OCI-LY3 (cell line): Measurements from ENCODE around the gene CILP2.

Experiments used
- H2AFZ ChIP-seq: fragments of 200-600, 300-600 bp; shearing (Covaris generic); 2 replicates; pipeline ENCODE4 v1.6.0; 2014; ENCODE audit warnings: antibody characterized with exemption, low read depth, low read length
- H3K27ac ChIP-seq: fragments of 200-600, 300-600 bp; sonication (generic); 2 replicates; pipeline ENCODE4 v1.5.1; 2014; ENCODE audit warnings: mild to moderate bottlenecking, low read length, moderate library complexity, mixed read lengths
- H3K27me3 ChIP-seq: fragments of 200-600, 300-600 bp; sonication (generic); 2 replicates; pipeline ENCODE4 v1.6.1; 2014; ENCODE audit warnings: low read depth, low read length, mixed read lengths
- H3K36me3 ChIP-seq: fragments of 200-600, 300-600 bp; sonication (generic); replicated peaks from 2 replicates; pipeline ENCODE3; 2014; ENCODE audit warnings: low read depth, low read length, mixed read lengths
- H3K4me1 ChIP-seq: fragments of 300-600, 200-600 bp; sonication (generic); 2 replicates; pipeline ENCODE4 v1.6.1; 2014; ENCODE audit warnings: low read length, mixed read lengths
- H3K4me2 ChIP-seq: fragments of 200-600, 300-600 bp; sonication (generic); 2 replicates; pipeline ENCODE4 v1.6.1; 2014; ENCODE audit warnings: low read length, mixed read lengths
- H3K4me3 ChIP-seq: fragments of 300-600, 200-600 bp; sonication (generic); 2 replicates; pipeline ENCODE4 v1.5.1; 2014; ENCODE audit warnings: antibody characterized with exemption, mild to moderate bottlenecking, low read length, moderate library complexity
- H3K79me2 ChIP-seq: fragments of 300-600, 200-600 bp; shearing (Covaris generic); 2 replicates; pipeline ENCODE4 v1.6.1; 2014; ENCODE audit warnings: mild to moderate bottlenecking, low read length, mixed read lengths
- H3K9ac ChIP-seq: fragments of 300-600, 200-600 bp; shearing (Covaris generic); 2 replicates; pipeline ENCODE4 v1.6.0; 2014; ENCODE audit warnings: mild to moderate bottlenecking, low read length, moderate library complexity
- H3K9me3 ChIP-seq: fragments of 200-600, 300-600 bp; shearing (Covaris generic); 2 replicates; pipeline ENCODE4 v1.6.1; 2014; ENCODE audit warnings: low read length, mixed read lengths; ENCODE audit not compliant: insufficient read depth
- H4K20me1 ChIP-seq: fragments of 200-600, 300-600 bp; sonication (generic); 2 replicates; pipeline ENCODE4 v1.6.1; 2016; ENCODE audit warnings: low read length, mixed read lengths; ENCODE audit not compliant: insufficient read depth
- CTCF ChIP-seq: fragments of 200-600, 300-600 bp; sonication (generic); IDR thresholded peaks from 2 replicates; pipeline ENCODE4 v1.5.1; 2014; ENCODE audit warnings: antibody characterized with exemption, low read length, low read depth
- EZH2phosphoT487 ChIP-seq: fragments of 200-600 bp; shearing (Covaris generic); IDR thresholded peaks from 2 replicates; pipeline ENCODE4 v1.6.1; 2018; ENCODE audit warnings: antibody characterized with exemption, mixed run types, low read depth

Gene CILP2

DNA sequence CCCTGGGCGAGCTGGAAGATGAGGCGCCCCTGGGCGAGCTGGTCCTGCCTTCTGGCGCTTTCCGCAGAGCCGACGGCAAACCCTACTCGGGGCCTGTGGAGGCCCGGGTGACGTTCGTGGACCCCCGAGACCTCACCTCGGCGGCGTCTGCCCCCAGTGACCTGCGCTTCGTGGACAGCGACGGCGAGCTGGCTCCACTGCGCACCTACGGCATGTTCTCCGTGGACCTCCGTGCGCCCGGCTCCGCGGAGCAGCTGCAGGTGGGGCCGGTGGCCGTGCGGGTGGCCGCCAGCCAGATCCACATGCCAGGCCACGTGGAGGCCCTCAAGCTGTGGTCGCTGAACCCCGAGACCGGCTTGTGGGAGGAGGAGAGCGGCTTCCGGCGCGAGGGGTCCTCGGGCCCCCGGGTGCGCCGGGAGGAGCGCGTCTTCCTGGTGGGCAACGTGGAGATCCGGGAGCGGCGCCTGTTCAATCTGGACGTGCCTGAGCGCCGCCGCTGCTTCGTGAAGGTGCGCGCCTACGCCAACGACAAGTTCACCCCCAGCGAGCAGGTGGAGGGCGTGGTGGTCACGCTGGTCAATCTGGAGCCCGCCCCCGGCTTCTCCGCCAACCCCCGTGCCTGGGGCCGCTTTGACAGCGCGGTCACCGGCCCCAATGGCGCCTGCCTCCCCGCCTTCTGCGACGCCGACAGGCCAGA, 6.3 kb downstream of the CILP2 start:
- Histone ChIP-seq H3K4me3 (no peak overlapping the region), H4K20me1 (no peaks in the 10 kb centered on the region), H3K4me2 (no peak overlapping the region), H3K4me1 (no peaks in the 10 kb centered on the region), H3K79me2 (no peaks in the 10 kb centered on the region), H2AFZ (no peak overlapping the region), H3K27ac (no peak overlapping the region), H3K36me3 (no peaks in the 10 kb centered on the region), H3K9me3 (no peaks in the 10 kb centered on the region), H3K9ac (no peak overlapping the region), H3K27me3 (no peaks in the 10 kb centered on the region)
- TF ChIP-seq CTCF (no peak), EZH2phosphoT487 (no peak)

DNA sequence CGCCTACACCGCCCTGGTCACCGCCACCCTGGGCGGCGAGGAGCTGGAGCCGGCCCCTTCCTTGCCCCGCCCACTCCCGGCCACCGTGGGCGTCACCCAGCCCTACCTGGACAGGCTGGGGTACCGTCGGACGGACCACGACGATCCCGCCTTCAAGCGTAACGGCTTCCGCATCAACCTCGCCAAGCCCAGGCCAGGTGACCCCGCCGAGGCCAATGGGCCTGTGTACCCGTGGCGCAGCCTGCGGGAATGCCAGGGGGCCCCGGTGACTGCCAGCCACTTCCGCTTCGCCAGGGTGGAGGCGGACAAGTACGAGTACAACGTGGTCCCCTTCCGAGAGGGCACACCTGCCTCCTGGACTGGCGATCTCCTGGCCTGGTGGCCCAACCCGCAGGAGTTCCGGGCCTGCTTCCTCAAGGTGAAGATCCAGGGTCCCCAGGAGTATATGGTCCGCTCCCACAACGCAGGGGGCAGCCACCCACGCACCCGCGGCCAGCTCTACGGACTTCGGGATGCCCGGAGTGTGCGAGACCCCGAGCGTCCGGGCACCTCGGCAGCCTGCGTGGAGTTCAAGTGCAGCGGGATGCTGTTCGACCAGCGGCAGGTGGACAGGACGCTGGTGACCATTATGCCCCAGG, 7.0 kb downstream of the CILP2 start:
- Histone ChIP-seq H3K36me3 (no peaks in the 10 kb centered on the region), H3K27ac (no peak overlapping the region), H4K20me1 (no peaks in the 10 kb centered on the region), H2AFZ (no peak overlapping the region), H3K4me3 (no peak overlapping the region), H3K79me2 (no peaks in the 10 kb centered on the region), H3K9me3 (no peaks in the 10 kb centered on the region), H3K27me3 (no peaks in the 10 kb centered on the region), H3K9ac (no peak overlapping the region), H3K4me2 (no peak overlapping the region), H3K4me1 (no peaks in the 10 kb centered on the region)
- no peak for TF ChIP-seq CTCF
- TF ChIP-seq EZH2phosphoT487, result no peak

DNA sequence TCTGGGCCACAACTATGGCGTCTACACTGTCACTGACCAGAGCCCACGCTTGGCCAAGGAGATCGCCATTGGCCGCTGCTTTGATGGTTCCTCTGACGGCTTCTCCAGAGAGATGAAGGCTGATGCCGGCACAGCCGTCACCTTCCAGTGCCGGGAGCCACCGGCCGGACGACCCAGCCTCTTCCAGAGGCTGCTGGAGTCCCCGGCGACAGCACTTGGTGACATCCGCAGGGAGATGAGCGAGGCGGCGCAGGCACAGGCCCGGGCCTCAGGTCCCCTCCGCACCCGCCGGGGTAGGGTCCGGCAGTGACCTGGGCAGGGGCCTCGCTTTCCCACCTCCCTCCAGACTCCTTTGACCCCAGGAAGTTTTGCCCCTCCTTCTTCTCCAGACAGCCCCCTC, 7.6 kb downstream of the CILP2 start:
- Histone ChIP-seq H3K4me2 (no peak overlapping the region), H3K9ac (no peak overlapping the region), H3K36me3 (no peaks in the 10 kb centered on the region), H3K9me3 (no peaks in the 10 kb centered on the region), H3K79me2 (no peaks in the 10 kb centered on the region), H3K27ac (no peak overlapping the region), H2AFZ (no peak overlapping the region), H3K4me1 (no peaks in the 10 kb centered on the region), H4K20me1 (no peaks in the 10 kb centered on the region), H3K27me3 (no peaks in the 10 kb centered on the region), H3K4me3 (no peak overlapping the region)
- TF ChIP-seq EZH2phosphoT487, result no peak
- no peak for TF ChIP-seq CTCF

DNA sequence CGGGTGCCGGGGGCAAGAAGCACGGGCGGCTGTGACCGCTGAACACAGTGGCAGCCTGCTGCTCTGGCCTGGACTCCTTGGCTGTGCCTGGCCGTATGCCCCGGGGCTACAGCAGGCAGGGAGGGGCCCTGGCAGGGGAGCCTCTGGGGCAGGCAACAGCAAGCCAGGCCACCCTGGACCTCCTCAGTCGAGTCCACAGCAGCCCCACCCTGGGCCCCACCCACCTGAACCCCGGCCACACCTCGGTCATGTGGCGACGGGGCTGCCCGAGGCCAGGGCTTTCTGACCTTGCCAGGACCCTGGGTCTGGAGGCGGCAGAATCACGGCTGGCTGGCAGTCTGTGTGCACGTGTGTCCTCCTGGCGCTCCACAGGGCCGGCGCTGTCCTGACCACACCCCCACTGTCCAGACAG, 8.7 kb downstream of the CILP2 start:
- H3K4me2 ChIP-seq, result no peak overlapping the region

More for the DNA sequence above, 8.7 kb downstream of the CILP2 start:
- no peak overlapping the region for H3K27ac ChIP-seq
- no peaks in the 10 kb centered on the region for H3K27me3 ChIP-seq
- TF ChIP-seq CTCF, result no peak
- TF ChIP-seq EZH2phosphoT487, result no peak
- H3K4me3 ChIP-seq, result no peak overlapping the region
- no peak overlapping the region for H2AFZ ChIP-seq
- H3K9me3 ChIP-seq, result no peaks in the 10 kb centered on the region
- no peak overlapping the region for H3K9ac ChIP-seq
- H3K36me3 ChIP-seq, result no peaks in the 10 kb centered on the region
- no peaks in the 10 kb centered on the region for H3K79me2 ChIP-seq
- H4K20me1 ChIP-seq, result no peaks in the 10 kb centered on the region
- no peaks in the 10 kb centered on the region for H3K4me1 ChIP-seq
